HG02970 (cell line): ENCODE measurements around the gene C1QL3.

Experiments used
- ATAC-seq: cut with Tn5 transposase; IDR thresholded peaks from one replicate; pipeline ENCODE4 v1.9.1; 2021; ENCODE audit warnings: mild to moderate bottlenecking, moderate library complexity, moderate number of reproducible peaks; ENCODE audit not compliant: unreplicated experiment, low FRiP score

C1QL3 gene

DNA sequence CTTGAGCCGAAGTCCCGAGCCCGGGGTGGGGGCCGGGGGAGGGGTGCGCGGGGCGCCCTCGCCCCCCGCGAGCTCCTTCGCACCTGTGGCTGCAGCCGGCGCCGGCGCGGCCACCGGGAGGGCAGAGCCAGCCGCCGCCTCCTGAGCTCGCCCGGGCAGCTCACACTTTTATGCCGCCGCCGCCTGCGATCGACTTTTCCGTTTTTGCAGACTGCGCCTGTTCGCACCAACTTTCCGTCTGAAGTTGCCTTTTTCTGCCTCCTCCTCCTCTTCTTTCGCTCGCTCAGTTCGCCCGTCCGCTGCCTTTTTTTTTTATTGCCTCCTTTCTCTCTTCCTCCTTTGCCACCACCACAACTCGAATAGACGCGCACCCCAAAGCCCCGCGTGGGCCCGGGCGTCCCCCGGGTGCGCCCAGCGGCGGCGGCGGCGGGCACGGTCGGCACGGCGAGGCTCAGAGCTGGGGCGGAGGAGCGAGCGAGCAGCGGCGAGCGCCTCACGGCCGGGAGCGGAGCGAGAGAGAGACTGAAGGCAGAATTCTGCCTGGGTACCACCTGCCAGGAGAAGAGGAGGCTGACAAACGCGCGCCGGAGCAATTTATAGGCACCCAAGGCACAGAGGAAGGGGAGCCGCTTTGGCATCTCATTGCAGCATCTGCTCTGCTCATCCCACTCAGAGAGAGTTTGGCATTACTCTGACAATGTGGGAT lies at the start of gene C1QL3:
TSS of gene C1QL3 (minus strand) at position 569 of the 706 bp plus-strand sequence. CDS start 814 bp downstream, outside the sequence.
- ATAC-seq = peak; percentile 38

DNA sequence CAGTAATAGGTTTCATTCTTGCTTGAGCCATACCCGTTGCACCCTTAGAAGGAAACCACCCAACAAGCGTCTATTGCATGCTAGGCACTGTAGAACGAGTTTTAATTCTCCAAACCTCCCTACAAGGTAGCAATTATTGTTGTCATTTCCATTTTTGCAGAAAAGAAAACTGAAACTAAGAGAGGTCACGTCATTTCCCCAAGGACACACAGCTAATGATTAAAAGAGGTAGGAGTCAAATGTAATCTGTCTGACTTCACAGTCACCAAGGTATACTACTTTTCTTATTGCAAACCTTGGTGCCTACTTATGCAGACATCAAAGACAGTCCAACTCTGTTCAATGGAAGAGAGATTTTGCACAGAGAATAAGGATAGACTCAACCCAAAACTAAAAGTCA lies 49.1 kb upstream of the C1QL3 start:
- ATAC-seq = peak; percentile 99

DNA sequence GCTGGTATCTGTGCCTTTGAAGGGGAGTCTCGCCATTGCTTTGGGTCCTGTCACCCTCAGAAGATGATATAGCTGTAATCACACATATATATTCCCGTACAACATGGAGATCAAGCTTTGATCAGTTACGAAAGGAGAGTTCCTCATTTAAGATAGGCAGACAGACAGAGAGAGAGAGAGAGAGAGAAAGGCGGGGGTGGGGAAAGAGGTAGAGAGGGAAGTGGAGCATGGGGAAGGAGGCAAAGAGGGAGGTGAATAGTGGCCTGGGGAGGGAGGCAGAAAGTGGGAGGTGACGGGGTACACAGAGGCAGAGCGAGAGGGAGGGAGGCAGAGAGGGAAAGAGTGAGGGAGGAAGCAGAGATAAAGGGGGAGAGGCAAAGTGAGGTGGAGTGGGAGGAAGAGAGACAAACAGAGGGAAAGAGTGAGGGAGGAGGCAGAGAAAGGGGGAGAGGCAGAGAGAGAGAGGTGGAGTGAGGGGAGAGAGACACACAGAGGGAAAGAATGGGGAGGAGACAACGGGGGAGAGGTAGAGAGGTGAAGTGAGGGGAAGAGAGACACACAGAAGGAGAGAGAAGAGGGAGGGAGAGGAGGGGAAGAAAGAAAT lies 44.6 kb upstream of the C1QL3 start:
- no peak for ATAC-seq

DNA sequence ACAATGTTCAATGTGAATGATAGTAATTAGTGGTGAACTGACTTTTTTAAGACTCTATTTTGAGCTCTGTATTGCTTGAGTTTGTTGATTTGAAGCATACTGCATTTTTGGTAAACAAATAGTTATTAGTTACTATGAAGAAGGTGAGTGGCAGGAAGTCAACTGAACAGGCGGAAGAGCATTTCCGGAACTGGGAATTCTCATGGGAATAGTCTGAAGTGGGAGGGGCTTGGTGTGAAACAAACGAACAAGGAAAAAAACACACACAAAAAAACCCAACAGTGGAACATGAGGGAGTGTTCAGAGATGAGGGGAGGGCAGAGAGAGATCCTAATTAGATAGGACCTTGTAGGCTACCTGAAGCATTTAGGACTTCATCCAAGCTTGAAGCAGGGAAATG lies 43.9 kb upstream of the C1QL3 start:
- no peak for ATAC-seq

DNA sequence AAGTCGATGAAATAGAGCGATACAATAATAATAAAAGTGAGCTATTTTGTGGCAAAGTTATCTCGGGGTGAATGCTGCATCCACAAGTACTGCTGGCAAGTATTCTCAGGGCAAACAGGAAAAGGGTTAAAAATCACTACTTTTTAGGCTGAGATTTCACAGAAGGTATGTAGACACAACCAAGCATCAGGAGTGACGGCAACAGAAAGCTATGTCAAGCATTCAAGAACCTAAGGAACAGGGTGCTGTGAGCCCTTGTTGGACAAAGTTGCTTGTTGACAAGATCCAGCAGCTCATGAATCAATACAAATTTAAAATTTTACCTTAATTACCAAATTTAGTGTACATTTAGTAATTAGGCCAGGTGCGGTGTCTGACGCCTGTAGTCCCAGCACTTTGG lies 41.2 kb upstream of the C1QL3 start:
- no peak for ATAC-seq

DNA sequence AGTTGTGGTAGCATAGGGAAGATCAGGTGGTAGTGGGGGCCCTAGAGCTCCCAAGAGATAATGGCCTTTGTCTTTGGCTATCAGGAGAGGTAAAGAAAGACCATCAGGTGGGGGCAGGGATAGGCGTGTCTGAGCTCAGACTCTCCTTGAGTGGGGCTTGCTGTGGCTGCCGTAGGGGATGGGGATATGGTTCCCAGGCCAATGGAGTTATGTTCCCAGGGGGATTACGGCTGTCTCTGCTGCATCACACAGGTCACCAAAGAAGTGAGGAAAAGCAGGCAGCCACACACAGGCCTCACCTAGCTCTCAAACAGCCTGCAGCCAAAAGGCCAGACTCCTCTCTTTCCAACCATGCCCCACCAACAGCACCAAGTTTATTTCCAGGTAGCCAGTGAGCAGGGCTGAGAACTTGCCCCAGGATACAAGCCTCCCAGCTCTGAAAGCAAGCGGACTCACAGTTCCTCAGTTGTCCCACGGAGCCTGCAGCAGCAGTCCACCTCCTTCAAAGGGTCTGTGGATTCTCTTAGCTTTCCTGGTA lies 37.6 kb upstream of the C1QL3 start:
- no peak for ATAC-seq

DNA sequence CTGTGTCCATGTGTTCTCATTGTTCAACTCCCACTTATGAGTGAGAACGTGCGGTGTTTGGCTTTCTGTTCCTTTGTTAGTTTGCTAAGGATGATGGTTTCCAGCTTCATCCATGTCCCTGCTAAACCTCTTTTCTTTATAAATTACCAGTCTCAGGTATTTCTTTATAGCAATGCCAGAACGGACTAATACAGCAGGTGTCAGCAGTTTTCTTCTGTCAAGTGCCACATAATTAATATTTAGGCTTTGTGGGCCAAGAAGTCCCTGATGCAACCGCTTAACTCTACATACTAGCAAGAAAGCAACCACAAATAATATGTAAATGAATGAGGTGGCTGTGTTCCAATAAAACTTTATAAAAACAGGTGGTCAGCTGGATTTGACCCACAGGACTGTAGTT lies 26.3 kb upstream of the C1QL3 start:
- ATAC-seq = no peak

DNA sequence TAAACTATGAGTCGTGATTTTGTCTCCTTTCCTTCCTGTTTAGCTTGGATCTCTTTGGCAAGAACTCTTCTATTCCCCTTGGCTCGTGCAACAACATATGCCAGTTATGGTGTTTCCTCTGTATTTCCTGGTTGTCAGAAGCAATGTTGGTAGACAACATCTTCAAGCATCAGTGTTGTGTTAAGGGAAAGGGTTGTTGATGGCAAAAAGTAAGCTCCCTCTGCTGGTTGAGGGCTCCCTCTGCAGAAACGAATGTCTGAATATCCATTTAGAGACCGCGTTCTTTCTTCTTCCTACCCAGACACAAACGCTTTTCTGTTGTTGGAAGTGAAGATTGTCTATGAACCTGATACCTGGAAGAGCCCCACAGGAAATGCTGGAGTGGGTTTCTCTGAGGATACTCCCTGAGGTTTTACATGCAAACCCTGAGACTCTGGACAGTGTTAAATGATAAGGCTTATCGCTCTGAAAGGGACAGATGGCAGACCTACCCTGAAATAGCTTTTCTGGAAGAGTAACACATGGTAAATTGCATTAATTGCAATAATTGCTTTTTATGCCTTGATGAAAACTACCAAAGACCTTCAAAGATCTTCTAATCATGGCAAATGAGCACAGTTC lies 23.5 kb upstream of the C1QL3 start:
- ATAC-seq = no peak

DNA sequence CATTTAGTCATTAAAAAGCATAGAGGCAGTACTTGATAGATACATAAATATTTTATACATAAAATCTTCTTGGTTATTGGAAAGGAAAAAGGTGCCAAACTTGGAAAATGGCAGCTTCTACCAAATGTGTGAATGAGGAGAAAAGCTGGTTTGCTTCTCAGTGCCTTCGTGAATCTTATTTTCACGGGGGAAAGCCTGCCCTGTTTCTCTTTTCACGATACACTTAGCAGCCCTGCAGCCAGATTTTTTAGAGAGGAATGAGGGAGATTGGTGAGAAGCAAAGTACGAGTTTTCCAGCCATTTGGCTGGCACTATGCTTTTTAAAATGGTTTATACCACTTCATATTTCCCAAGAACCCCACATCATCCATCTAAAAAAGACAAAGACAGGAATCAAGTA lies 22.9 kb upstream of the C1QL3 start:
- ATAC-seq = no peak

DNA sequence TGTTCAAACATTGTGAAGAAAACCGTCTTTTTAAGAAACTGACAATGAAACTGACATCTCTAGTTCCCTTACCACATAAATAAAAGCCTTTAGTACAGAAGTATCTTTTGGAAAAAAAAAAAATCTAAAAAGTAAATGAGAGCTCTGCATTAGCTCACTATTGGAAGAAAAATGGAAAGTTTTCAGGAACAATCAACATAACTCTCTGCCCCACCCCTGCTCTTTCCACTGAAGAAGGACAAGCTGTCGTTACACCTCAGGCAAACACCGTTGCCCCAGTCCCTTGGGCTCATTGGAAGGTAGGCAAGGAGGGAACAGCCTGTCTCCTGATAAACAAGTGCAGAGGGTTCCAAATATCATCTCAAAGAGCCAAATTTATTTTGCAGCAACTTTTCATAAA lies 22.4 kb upstream of the C1QL3 start:
- ATAC-seq = no peak

DNA sequence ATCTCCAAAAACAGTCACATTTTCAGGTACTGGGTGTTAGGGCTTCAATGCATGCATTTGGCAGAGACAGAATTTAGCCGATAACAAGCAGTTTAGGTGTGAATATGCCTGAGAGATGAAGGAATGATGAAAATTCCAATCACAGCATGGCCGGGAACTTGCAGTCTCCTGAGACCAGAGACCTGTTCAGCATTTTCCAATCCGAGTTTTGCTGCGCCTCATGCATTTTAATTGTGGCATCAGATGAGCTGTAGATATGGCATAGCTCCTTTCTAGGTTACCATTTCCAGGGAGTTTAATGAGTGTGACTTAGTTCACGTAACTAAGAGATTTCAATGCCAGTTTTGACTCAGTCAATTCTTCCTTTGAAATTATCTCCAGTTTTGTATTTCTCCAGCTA lies 14.5 kb upstream of the C1QL3 start:
- ATAC-seq = no peak

DNA sequence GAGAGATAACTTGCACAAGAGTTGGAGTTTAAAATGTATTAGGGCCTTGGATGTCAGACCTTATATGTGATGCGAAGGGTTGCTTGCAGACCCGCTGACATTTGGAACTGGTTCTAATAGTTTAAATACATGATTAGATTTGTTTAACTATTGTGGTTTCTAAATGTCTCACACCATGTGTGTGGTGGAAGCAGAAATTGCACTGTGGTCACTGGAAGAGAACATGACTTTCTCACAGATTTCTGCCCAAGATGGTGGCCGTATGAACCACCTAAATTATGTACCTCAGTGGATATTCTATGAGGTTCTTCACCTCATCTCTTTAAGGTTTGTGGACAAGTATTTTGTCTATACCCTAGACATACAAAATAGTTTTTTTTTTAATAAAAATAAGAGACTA lies 8.2 kb upstream of the C1QL3 start:
- ATAC-seq = no peak

DNA sequence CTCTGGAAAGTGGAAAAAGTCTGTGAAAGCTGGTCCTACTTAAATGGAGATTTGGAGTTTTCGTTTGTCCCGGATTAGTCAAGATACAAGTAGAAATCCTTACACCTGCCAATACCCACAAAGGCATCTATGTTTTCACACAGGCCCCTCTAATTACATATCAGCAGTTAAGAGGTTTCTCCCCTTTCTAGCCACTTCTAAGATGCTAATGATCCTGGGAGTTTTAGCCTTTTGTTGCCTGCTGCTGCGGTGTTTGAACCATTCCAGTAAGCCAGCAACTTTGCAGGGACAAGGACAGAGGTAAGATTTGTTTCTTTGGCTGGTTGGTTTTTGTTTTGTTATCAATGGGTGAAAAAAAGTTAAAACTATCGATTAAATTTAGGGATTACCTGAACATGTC lies 5.8 kb upstream of the C1QL3 start:
- no peak for ATAC-seq

DNA sequence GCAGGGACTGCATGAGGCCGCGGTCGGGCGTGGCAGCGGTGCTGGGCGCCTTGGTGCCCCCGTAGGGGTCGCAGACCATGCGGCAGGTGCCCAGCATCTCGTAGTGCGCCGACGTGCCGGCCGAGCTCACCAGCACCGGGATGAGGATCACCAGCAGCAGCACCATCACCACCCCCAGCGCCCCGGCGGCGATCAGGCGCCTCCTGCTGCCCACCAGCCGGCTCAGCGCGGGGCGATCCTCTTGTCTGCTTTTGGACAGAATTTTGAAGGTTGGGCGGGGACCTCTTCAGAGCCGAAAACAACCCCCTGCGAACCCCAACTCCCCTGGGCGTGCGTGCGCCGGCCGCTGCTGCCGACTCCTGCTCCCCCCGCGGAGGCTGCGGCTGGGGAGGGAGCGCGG lies 779 bp downstream of the C1QL3 start:
- ATAC-seq = peak; percentile 45

DNA sequence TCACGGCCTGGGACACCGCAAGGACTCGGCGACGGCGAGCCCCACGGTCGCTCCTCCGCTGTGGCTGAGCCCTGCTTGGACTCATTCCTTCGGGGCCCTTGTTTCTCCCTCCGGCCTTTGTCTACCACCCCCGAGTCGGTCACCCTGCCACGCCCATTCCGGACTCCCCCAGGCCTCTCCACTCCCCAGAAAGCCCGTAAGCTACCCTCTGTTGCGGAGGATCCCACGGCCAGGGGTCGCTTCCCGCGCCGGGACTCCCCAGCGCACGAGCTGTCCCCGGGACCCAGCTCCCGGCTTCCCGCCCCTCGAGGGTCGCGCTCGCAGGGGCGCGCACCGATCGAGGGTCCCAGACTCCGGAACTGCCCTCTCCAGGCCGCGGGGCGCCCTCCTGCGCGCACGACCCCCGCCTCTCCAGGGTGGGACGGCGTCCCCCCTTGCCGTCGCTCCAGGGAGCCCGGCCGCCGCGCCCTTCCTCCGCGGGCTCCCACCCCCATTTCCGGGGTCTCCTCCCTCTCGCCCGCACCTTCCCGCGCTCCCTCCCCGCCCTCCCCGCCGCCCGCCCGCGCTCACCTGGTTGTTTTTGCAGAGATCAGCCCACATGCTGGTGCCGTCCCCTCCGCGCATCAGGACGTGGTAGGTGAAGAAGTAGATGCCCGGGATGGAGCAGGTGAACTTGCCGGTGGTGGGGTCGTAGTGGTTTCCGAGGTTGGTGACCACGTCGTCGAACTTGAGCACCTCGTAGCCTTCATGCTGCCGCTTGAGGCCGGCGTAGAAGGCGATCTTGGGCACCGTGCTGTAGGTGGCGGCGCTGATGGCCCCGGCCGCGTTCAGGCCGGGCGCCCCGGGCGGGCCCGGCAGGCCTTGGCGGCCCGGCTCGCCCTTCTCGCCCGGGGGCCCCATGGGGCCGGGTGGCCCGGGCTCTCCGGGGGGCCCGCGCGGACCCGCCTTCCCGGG lies 1.5 kb downstream of the C1QL3 start:
- peak; percentile 27 for ATAC-seq

DNA sequence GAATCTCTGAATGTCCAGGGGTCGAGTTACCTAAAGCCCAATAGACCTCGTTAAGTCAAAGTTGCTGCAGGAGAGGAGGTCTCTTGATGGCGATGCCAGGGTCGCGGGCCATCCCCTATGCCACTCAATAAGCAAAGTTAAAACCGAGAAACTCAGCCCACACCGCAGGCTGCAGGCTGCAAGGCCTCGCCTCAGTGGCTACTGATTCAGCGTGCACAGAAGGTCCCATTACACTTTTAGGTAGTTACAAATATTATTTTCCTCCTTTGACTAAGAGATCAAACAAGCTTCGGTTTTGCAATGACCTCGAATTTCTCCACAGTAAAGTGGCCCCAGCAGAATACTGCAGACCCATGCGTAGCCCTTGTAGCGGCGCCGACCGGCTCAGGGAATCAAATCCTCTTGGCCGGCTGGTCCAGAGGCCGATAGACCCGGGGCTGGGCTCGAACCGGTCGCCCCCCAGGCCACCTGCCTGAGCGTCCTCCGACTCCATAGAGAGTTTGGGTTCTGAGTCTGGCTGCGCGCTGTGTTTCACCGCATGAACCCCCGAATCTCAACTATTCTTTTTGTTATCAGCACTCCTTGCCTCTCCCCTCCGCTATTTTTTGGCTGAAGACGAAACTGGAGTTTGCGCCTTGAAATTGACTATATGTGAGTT lies 2.3 kb downstream of the C1QL3 start:
- no peak for ATAC-seq

DNA sequence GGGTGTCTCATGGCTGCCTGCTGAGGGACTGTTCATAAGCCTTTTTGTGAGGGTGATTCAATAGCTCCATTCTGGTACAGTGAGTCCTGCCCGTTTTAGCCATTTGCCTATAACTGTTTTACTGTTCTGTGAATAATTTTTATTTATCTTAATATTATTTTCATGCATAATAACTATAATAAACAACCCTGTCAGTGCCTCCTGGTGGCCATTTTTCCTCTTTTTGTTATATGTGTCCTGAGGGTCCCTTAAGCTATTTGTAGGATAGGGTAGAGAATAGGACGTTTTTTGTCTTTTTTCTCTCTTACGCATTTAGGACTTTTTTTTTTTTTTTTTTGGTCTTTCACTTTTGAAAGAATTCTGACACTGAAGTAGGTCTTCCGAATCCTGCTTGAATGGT lies 2.9 kb downstream of the C1QL3 start:
- ATAC-seq = no peak

DNA sequence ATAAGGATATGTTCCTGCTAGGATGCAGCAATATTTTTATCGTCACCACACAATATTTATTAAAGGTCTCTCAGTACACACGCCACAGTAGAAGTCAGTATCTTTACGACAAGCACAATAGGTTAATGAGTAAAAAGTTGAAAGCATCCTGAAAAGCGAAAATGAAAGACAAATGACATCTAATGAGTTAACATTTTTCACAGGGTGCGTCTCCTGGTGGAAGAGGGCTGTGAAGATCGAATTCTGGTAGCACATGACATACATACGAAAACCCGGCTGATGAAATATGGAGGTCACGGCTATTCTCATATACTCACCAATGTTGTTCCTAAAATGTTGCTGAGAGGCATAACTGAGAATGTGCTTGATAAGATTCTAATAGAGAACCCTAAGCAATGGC lies 10.8 kb downstream of the C1QL3 start:
- ATAC-seq = no peak

DNA sequence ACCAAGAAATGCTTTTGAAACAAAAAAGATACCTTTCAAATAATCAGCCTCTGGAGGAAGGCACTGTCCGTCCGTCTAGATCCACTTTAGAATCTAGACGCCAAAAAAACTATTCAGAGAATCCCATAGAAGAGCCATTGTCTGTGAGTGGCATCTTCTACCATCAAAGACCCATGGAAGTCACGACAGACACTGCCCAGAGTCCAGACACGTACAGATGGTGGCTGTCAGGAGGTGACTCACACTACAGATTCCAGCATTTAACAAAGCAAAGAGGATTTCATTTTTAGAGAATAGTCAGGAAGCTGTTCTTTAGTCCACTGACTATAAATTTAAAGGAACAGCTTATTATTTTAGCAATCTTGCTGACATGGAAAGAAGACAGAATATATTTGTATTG lies 11.7 kb downstream of the C1QL3 start:
- ATAC-seq = no peak

DNA sequence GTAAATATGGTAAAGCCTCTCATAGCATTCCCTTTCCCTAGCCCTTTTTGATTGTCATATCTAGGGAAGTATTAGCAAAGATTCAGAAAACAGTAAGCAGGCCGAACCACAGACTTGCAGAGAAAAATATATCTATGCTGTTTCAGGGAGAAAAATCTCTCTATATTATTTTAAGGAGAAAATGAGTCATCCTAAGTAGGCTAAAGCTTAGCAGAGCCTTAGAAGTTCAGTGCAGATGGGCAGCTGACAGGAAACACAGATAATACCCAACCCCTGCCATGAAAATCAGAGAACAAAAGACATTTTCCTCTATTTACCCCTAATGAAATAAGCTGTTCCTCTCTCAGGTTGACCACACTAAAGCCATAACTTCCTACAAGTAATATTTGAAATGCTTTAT lies 16.5 kb downstream of the C1QL3 start:
- ATAC-seq = no peak
